Esophagus squamous epithelium (tissue), 4 donors: Measurements from ENCODE around the gene TLR6.

Source experiments
- CTCF ChIP-seq, 6 experiments: fragments of 450-650 bp in 4 of 6; fragments of 200-600 bp in 2 of 6; sonication (generic) in 2 of 6; IDR thresholded peaks; one replicate each; pipeline ENCODE4 v1.5.1; 2016 to 2019; ENCODE audit warnings: antibody characterized with exemption in 6 of 6, mild to moderate bottlenecking in 4 of 6, moderate library complexity in 4 of 6
- POLR2A ChIP-seq, 4 donors: fragments of 450-650 bp; IDR thresholded peaks; one replicate each; pipeline ENCODE4 v1.6.1; 2017; ENCODE audit warnings: antibody characterized with exemption in 4 of 4, mild to moderate bottlenecking in 4 of 4, moderate library complexity in 3 of 4

- TF ChIP-seq CTCF (IDR thresholded peaks at IDR 0.05) (no peak), POLR2A (IDR thresholded peaks at IDR 0.05) (no peak)
Measured at GRCh38 chr4:38800366-38800765, 56.3 kb downstream of the TLR6 start.
